Kidney epithelial cell (primary cell): ENCODE results near the gene FLII. TPM values are rescaled to one million over a fixed set of nuclear protein-coding genes. Genes with fewer than 3 reads are reported as not detected.

Experiments
- DNase-seq: peaks from one replicate; pipeline ENCODE4 v3.0.0-alpha.2; 2010; ENCODE audit warnings: low read depth
- H3K27me3 ChIP-seq: 2 replicates; pipeline ENCODE4 v1.6.0; 2011; ENCODE audit warnings: low read length; ENCODE audit not compliant: control insufficient read depth, insufficient read depth
- H3K36me3 ChIP-seq: 2 replicates; pipeline ENCODE4 v1.5.1; 2011; ENCODE audit warnings: low read length; ENCODE audit not compliant: control insufficient read depth, insufficient read depth
- H3K4me3 ChIP-seq: 2 replicates; pipeline ENCODE4 v1.5.1; 2011; ENCODE audit warnings: low read depth, mild to moderate bottlenecking, control low read depth, low read length
- CTCF ChIP-seq: IDR thresholded peaks from 2 replicates; pipeline ENCODE4 v1.5.1; 2011; ENCODE audit warnings: mild to moderate bottlenecking, moderate library complexity, low read length, control low read depth, inconsistent platforms; ENCODE audit not compliant: insufficient read depth, poor library complexity, severe bottlenecking
- total RNA-seq: library from RNA; depleted of rRNA; stranded (reverse); fragments of >200 nt; gene quantifications from 2 replicates; pipeline ENCODE4 v1.2.3, GENCODE V29; 2015

The FLII gene
- total RNA-seq, 1 donor from 2014 or later: 512 TPM

GRCh38 chr17:18262111-18262510 lies 3.6 kb upstream of the FLII start:
- no peak overlapping the region for H3K4me3 ChIP-seq
- no peak for DNase-seq
- peaks cover 1% of the 10 kb centered on the region for H3K36me3 ChIP-seq
- no peak for TF ChIP-seq CTCF
- H3K27me3 ChIP-seq: no peaks in the 10 kb centered on the region

- Histone ChIP-seq H3K4me3 (peak overlapping the region; percentile 89), H3K36me3 (peaks cover 1% of the 10 kb centered on the region), H3K27me3 (no peaks in the 10 kb centered on the region)
- no peak for TF ChIP-seq CTCF
- no peak for DNase-seq
Observed at GRCh38 chr17:18261659-18262058, 3.1 kb upstream of the FLII start.

- Histone ChIP-seq H3K36me3 (peaks cover 4% of the 10 kb centered on the region), H3K4me3 (peak overlapping the region; percentile 89), H3K27me3 (no peaks in the 10 kb centered on the region)
- no peak for TF ChIP-seq CTCF
- DNase-seq: peak; percentile 69
Observed at GRCh38 chr17:18261146-18261515, 2.6 kb upstream of the FLII start.

DNA sequence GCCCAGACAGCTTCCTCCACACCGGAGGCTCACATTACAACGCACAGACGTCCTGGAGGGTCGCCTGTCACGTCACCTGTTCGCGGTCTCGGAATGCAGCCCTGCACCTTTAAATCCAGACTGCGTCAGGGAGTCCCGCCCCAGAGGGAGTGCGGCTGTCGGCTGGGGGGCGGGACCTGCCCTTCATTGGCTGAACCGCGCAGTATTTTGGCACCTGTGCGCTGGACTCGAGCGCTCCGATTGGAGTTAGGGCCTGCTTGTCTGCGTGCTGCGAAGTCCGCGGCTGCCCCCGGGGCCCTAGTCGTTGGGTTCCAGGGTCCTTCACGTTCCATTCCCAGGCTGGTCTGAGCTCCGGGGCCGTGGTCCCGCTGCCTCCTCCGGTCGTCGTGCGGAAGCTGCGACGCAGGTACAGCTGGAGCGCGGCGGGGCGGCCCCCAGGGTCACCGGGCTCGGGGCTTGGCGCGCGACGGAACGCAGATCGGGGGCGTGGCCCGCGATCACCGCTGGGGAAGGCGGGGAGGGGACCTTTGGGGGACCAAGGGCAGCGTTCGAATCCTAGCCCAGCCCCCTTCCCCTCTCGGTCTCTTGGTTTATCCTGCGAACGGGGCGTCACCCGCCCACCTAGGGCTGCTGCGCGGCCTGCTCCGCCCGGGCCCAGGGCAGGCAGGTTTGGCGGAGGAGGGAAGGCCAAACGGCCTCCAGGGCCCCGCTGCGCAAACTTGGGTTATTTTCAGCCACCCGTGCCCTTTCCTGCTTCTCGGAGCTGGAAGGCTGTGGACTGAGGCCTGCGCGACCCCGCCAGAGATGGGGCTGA lies 2.0 kb upstream of the FLII start, which contains the start of gene MIEF2:
TSS of gene MIEF2 (plus strand) at position 331 of the 814 bp plus-strand sequence. CDS start 2,059 bp downstream, outside the sequence.
- Histone ChIP-seq H3K27me3 (no peaks in the 10 kb centered on the region), H3K36me3 (peaks cover 4% of the 10 kb centered on the region), H3K4me3 (peak within 1 kb of the TSS; percentile 89)
- TF ChIP-seq CTCF: no peak
- peak; percentile 89 for DNase-seq

DNA sequence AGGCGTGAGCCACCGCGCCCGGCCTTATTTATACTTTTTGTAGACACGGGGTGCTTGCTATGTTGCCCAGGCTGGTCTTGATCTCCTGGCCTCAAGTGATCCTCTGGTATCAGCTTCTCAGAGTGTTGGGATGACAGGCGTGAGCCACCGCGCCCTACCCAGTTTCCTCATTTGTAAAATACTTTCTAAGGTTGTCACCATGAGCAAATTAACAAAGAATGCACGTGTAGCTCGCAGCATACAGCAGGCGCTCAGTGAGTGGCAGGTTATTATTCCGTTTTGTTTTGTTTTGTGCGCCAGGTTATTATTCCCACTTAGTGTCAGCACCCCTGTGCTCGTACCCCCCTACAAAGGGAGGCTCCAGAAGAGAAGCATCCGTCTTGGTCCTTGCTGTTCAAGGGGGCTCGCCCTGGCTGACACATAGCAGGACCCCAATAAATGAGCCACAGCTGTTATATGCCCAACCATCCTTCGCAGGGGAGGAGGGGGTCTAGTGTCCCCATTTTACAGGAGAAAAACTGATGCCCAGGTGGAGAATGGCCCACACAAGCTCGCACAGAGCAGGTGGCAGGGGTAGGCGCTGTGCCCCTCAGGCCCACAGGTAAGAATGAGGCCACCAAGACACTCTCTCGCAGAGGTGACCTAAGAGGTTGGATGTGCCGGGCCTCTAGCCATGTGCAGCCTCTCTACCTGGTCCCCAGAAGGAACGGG lies 1.2 kb upstream of the FLII start:
- Histone ChIP-seq H3K36me3 (peaks cover 5% of the 10 kb centered on the region), H3K4me3 (peak overlapping the region; percentile 10), H3K27me3 (no peaks in the 10 kb centered on the region)
- TF ChIP-seq CTCF: no peak
- DNase-seq: no peak
